PFSK-1 (cell line): ENCODE data around the gene SUPT16H. TPM values are rescaled to one million over a fixed set of nuclear protein-coding genes. Genes with fewer than 3 reads are reported as not detected.

Experiments used
- FOXP2 ChIP-seq: optimal IDR thresholded peaks from 2 replicates; pipeline ENCODE3; 2011; ENCODE audit warnings: borderline replicate concordance, control low read depth, inconsistent platforms; ENCODE audit not compliant: insufficient read depth; ENCODE audit errors: extremely low read length, extremely low read depth
- POLR2AphosphoS5 ChIP-seq: IDR thresholded peaks from 2 replicates; pipeline ENCODE4 v1.6.1; 2012; ENCODE audit warnings: low read depth, mild to moderate bottlenecking, control low read depth, low read length, moderate library complexity
- SIN3A ChIP-seq: IDR thresholded peaks from 2 replicates; pipeline ENCODE4 v1.6.1; 2012; ENCODE audit warnings: mild to moderate bottlenecking, low read length, moderate library complexity, borderline replicate concordance; ENCODE audit not compliant: insufficient read depth
- TAF1 ChIP-seq: IDR thresholded peaks from 2 replicates; pipeline ENCODE4 v1.6.1; 2012; ENCODE audit warnings: low read length, control low read depth, borderline replicate concordance; ENCODE audit not compliant: insufficient read depth
- polyA plus RNA-seq: library from polyadenylated mRNA; unstranded; fragments of >200 nt; gene quantifications from one replicate; pipeline ENCODE4 v1.2.1, GENCODE V29; 2012; ENCODE audit warnings: low read depth, missing spikeins; ENCODE audit not compliant: insufficient read length
- TF ChIP-seq, protein P1 (sequence below), 2 experiments: IDR thresholded peaks; 2 replicates each; pipeline versions ENCODE4 v1.6.1 to v1.8.0; 2011 to 2012; ENCODE audit warnings: low read depth in 2 of 2, low read length in 2 of 2, control low read depth in 1 of 2, inconsistent platforms in 1 of 2, mild to moderate bottlenecking in 1 of 2, moderate library complexity in 1 of 2; ENCODE audit not compliant: insufficient read depth in 1 of 2

Gene SUPT16H
- polyA plus RNA-seq, result 38.2 TPM

DNA sequence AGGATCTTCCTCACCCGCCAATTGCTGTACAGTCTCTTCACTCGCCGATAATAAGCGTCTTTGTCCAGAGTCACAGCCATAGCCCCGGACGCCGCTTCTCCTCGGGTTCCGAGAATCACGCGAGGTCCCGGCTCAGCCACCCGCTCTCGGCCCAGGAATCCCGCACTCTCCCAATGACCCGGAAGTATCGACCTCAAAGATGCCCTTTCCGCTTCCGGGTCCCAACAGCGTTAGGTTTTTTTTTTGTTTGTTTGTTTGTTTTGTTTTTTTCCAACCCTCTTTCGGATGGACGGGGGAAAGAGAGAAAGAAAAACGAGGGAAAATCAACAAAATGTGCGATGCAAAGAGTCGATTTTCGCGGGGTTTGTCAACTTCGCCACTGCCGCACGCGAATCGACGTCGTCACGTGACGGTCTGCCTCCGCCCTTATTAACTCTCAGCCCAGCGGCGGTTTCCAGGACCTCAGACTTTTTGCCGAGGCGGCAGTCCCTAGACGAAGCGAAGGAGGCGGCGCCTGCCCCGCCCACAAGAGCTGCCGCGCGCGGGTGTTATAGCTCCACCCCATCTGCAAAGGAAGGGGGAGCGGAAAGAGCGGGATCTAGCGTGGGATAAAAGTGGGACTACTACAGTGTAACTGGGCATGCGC, at the start of gene SUPT16H:
SUPT16H (minus strand) TSS at position 172 of the 646 bp plus-strand sequence; CDS start at position 80, 92 bp downstream.
- TF ChIP-seq POLR2AphosphoS5, result peak; percentile 41
- TF ChIP-seq, protein P1, sequence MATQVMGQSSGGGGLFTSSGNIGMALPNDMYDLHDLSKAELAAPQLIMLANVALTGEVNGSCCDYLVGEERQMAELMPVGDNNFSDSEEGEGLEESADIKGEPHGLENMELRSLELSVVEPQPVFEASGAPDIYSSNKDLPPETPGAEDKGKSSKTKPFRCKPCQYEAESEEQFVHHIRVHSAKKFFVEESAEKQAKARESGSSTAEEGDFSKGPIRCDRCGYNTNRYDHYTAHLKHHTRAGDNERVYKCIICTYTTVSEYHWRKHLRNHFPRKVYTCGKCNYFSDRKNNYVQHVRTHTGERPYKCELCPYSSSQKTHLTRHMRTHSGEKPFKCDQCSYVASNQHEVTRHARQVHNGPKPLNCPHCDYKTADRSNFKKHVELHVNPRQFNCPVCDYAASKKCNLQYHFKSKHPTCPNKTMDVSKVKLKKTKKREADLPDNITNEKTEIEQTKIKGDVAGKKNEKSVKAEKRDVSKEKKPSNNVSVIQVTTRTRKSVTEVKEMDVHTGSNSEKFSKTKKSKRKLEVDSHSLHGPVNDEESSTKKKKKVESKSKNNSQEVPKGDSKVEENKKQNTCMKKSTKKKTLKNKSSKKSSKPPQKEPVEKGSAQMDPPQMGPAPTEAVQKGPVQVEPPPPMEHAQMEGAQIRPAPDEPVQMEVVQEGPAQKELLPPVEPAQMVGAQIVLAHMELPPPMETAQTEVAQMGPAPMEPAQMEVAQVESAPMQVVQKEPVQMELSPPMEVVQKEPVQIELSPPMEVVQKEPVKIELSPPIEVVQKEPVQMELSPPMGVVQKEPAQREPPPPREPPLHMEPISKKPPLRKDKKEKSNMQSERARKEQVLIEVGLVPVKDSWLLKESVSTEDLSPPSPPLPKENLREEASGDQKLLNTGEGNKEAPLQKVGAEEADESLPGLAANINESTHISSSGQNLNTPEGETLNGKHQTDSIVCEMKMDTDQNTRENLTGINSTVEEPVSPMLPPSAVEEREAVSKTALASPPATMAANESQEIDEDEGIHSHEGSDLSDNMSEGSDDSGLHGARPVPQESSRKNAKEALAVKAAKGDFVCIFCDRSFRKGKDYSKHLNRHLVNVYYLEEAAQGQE (IDR thresholded peaks at IDR 0.05; ENCODE audit: insufficient read depth in 1 of 2, low read depth in 2 of 2, low read length in 2 of 2), result no peak

DNA sequence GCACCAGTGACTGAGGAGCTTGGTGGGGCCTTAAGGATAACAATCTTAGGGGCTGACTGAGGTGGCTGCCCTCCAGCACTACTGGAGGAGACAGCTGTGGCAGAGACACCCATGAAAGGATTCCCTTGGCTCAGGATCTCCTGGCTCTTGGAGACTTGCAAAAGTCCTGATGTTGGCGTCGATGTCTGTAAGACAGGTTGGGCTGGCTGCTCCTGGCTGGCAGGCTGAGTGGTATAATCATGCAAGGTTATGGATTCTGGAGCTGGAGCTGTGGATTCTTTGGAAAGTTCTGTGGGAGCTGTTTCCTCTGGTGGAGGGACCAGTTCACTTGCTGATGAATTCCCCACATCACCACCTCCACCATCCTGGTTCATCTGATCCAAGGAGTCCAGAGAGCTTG, 47.3 kb upstream of the SUPT16H start:
- TF ChIP-seq SIN3A, result no peak
- TF ChIP-seq FOXP2, result no peak
- no peak for TF ChIP-seq POLR2AphosphoS5
- TF ChIP-seq TAF1, result no peak
- TF ChIP-seq, protein P1 (IDR thresholded peaks at IDR 0.05; ENCODE audit: insufficient read depth in 1 of 2, low read depth in 2 of 2, low read length in 2 of 2), result no peak

DNA sequence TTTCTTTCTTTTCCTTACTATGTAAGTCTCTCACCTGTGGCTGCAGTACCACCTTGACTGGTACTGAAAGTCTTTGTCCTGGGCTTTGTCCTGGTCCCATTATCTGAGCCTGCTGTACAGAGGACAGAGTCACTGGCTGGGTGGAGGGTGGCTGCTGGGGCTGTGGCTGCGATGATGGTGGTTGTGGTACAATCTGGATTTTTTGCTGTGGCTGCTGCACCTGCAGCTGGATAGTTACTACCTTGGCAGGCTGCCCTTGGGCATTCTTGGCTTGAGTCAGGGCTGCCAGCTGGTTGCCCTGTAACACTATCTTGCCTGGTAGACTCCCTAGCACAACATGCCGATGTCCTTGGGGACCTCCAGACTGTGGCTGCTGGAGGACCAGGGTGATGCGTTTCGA, 45.1 kb upstream of the SUPT16H start:
- TF ChIP-seq, protein P1 (IDR thresholded peaks at IDR 0.05; ENCODE audit: insufficient read depth in 1 of 2, low read depth in 2 of 2, low read length in 2 of 2), result no peak
- TF ChIP-seq POLR2AphosphoS5, result no peak
- TF ChIP-seq SIN3A, result no peak
- TF ChIP-seq TAF1, result no peak
- TF ChIP-seq FOXP2, result no peak

DNA sequence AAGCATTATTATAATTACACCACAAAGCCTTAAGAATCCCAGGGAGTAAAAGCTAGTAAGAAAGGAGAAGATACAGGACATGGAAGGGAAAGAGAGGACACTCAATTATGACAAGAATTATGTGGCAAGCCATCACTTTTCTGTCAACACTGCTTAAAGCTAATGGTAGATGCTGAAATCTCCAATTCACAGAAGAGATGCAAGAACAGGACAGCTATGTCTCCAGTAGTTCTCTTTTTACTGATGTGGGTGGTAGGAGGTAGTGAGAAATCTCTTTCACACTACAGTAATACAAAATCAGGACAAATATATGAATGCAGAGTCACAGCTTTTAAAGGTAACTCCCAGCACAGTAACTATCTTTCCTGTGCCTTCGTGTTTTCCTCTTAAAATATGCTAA, 42.9 kb upstream of the SUPT16H start:
- no peak for TF ChIP-seq POLR2AphosphoS5
- no peak for TF ChIP-seq TAF1

DNA sequence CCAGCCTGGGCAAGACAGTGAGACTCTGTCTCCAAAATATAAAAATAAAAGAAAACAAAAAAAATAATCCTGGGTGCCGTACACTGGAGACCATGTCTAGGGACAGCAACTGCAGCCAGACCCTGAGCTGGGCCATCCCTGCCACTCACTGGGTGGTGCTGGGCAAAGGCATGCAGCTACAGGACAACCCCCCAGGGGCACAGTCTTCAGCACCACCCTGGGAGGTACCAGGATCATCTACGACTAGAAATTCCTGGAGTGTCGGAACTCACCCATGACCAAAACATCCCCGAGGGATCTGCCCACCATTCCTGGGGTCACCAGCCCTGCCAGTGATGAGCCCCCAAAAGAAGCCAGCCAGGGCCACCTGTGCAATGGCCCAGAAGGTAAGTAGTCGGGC, 35.7 kb upstream of the SUPT16H start:
- no peak for TF ChIP-seq TAF1
- no peak for TF ChIP-seq POLR2AphosphoS5
- TF ChIP-seq, protein P1 (IDR thresholded peaks at IDR 0.05; ENCODE audit: insufficient read depth in 1 of 2, low read depth in 2 of 2, low read length in 2 of 2), result no peak
- TF ChIP-seq FOXP2, result no peak
- TF ChIP-seq SIN3A, result no peak
